DMS153 treated with DMSO at 0.1 percent for 48 hours (cell line): Measurements from ENCODE around the gene ZNF736.
A peak's percentile ranks its signal among the peaks of the same experiment; 100 is the strongest.
"Not testable (repeated sequence)": the region's sequence is repeated elsewhere in the genome, so short reads cannot be mapped to it uniquely, and the experiment has no call there.

Experiments used
- DNase-seq: peaks from one replicate; lab custom pipeline; 2025; ENCODE audit not compliant: unreplicated experiment; lab: John Stamatoyannopoulos, UW

ZNF736 gene

DNA sequence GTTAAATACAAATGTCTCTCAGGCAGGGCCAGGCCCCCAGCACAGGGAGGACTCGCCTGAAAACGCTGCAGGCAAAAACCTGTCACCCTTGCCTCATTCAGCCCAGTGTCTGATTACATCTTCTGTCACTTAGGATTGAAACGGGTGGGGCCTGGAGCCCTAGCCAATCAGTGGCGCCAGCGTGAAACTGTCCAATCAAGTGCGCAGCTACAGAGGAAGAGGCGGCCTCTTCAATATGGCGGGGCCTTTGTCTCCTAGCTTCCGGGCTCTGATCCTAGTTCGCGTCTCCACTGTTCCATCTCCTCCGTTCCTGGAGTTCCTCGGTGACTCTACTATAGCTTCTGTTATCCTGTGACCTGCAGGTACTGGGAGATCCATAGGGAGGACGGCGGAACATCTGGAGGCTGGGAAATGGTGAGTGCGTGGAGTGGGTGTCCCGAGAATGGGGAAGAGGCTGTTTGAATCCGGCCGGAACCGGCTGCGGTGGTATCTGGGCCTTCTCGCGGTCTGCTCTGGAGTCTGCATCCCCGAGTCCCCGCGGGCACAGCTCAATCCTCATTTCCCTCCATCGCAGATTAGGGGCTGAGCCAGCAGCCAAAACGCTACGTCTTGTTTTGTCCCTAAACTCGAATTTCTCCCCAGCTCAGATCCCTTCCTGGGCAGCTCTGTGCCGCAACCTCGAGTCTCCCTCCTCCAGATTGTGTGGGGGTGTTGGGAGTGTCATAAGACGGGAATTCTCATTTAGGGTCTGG is at the start of gene ZNF736:
TSS of gene ZNF736 (plus strand) at position 222 of the 752 bp plus-strand sequence. CDS start at position 412, 190 bp downstream.
- peak; percentile 96 for DNase-seq

DNA sequence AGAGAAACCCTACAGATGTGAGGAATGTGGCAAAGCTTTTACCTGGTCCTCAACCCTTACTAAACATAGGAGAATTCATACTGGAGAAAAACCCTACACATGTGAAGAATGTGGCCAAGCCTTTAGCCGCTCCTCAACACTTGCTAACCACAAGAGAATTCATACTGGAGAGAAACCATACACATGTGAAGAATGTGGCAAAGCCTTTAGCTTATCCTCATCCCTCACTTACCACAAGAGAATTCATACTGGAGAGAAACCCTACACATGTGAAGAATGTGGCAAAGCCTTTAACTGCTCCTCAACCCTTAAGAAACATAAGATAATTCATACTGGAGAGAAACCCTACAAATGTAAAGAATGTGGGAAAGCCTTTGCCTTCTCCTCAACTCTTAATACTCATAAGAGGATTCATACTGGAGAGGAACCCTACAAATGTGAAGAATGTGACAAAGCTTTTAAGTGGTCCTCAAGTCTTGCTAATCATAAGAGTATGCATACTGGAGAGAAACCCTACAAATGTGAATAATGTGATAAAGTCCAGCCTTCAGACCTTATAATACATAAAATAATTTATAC is 47.3 kb upstream of the ZNF736 start:
- no peak for DNase-seq

DNA sequence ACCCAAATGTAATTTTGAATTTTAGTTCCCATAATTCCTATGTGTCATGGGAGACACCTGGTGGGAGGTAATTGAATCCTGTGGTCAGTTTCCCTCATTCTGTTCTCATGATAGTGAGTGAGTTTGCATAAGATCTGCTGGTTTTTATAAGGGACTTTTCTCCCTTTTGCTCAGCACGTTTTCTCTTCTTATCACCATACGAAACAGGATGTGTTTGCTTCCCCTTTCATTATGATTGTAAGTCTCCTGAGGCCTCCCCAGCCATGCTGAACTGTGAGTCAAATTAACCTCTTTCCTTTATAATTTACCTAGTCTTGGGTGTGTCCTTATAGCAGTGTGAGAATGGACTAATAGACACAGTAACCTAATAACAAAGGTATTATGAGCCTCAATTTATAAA is 36.1 kb upstream of the ZNF736 start:
- DNase-seq = no peak

DNA sequence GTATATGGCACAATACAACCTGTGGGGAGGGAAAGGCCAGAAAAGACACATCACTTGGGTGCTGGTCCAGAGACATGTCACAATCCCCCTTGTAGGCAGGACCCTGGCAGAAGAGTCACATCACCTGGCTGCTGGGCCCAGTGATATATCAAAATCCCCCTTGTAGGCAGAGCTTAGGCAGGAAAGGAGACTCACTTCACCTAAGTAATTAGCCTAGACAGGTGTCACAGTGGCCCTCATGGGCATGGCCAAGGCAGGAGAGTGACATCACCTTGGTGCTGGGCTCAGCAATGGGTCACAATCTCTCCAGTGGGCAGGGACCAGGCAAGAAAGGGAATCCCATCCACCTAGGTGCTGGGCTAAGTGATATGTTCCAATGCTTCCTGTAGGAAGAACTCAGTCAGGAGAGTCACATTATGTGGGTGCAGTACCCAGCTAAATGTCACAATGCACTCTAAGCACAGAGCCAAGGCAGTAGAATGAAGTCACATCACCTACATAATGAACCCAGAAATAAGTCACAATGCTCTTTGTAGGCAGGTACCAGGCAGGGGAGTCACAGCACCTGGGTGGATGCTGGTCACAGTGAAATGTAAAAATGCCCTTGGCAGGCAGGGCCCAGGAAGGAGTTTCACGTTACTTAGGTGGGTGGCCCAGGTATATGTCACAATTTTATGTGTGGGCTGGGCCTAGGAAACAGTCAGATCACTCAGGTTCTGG is 18.9 kb upstream of the ZNF736 start:
- no peak for DNase-seq

DNA sequence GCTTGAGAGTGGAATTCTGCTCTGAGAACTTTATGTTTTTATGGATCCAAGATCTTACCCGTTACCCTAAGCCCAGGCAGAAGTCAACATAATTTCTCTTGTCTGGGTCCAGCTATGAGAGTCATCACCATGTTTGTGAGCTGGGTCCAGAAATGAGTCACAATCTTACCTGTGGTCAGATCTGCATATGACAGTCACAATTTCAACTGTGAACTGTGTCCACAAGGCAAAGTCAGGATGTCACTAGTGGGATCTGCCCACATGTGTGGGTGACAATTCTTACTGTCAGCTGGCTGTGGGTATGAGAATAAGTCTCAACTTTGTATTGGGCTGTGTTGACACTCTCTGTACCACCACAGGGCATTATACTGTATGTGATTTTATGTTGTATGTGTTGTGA is 16.3 kb upstream of the ZNF736 start:
- not testable (repeated sequence) for DNase-seq

DNA sequence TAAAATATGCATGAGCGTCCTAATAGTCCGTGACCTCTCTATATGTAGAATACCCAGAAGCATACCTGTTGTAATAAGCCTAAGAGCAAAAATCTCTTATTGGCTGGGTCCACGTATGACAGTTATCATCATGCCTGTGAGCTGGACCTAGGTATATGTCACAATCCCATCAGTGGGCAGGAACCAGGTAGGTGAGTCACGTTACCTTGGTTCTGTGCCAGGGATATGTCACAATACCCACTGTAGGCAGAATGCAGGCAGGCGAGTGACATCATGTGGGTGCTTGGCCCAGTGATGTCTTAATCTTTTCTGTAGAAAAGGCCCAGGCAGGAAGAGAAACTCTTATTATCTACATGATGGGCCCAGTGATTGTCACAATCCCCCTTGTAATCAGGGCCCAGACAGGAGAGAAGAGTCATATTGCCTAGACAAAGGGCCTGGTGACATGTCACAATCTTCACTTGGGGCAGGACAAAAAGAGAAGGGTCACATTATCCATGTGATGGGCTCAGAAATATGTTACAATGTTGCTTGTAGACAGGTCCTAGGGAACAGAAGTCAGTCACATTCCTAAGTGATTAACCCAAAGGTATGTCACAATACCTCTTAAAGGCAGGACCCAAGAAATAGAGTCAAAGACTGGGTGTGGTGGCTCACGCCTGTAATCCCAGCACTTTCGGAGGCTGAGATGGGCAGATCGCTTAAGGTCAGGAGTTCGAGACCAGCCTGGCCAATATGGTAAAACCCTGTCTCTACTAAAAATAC is 12.9 kb upstream of the ZNF736 start:
- no peak for DNase-seq

DNA sequence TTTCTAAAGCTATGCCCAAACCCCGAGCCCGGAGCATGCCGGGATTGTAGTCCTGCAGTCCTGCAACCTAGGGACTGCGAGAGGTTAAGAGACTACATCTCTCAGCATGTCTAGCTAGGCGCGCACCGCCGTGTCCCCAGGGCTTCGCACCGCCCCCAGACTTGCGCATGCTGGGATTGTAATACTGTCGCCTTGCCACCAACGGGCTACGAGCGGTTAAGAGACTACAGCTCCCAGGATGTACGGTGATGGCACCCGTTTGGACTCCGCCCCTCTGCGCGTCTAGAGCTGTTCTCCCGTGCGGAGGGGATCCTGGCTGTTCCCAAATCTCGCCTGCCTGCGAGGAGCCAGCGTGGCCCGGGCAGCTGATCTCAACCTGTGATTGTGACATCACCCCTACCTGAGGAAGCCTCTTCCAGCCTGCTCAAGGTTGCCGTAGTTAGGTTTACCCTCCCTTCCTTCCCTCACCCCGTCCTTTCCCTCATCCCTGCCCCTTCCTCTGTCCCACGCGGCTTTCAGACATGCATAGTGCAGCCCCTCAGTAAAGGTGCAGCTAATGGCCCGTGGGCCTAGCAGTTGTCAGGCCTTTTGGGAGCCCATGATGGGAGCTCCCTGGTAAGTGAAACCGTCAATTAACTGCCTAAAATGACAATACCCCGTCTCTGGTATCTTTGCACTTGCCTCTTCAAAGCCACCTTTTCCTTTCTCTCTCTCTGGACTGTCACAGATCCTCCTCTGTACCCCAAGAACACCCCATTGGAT is 6.3 kb upstream of the ZNF736 start:
- DNase-seq = peak; percentile 97

DNA sequence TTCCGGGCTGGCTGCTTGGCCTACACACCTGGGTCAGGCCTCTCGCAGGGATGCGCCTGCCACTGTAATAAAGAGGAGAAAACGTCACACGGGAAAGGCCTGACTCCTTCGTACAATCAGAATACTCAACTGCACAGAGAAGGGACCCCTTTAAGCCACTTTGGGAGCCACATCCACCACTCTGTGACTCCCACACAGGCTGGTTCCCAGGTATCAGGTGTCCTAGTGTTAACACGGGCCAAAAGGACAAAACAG is 5.8 kb upstream of the ZNF736 start:
- DNase-seq = no peak

DNA sequence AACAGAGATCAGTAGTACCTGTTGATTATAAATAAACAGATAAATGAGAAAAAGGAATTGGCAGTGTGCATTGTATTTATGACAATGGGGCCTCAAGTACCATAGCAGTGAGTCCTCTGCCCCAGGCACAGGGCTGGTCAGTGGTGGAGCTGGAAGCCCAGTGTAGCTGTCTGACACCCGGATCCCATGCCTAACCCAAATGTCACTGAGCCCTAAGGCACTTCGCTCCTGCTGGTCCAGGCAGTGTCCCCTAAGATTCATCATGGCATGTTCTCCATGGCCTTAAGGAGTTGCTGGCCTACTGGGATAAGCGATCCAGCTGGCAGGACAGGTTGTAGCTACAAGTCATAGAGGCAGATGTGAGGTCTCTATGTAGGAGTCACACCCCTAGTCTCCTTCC is 3.3 kb upstream of the ZNF736 start:
- DNase-seq = no peak

DNA sequence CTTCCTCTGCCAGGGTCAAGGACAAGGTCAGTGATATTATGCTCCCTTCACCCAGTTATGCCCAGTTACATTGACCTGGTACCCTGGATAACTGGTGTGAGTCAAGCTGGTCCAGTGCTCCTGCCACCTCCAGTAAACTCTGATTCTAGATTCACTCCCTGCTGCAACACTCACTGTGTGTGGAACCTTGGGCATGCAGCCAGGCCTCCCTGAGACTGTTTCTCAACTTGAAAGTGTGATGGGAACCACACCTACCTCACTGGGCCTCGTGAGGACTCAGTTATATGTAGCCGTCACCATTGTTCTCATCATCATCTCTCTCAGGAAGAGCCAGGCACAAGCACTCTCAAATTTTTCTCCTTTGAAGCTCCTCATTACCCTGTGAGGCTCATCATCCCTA is 935 bp upstream of the ZNF736 start:
- no peak for DNase-seq

DNA sequence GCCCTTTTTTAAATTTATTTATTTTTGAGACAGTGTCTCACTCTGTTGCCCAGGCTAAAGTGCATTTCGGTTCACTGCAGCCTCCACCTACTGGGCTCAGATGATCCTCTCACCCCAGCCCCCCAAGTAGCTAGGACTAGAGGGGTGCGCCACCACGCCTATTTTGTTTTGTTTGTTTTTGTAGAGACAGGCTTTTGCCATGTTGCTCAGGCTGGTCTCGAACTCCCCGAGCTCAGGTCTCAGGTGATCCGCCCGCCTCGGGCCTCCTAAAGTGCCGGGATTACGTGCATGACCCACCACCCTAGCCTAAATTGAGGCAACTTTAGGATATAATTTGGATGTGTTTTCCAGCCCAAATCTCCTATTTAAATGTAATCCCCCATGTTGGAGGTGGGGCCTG is 805 bp downstream of the ZNF736 start:
- no peak for DNase-seq

DNA sequence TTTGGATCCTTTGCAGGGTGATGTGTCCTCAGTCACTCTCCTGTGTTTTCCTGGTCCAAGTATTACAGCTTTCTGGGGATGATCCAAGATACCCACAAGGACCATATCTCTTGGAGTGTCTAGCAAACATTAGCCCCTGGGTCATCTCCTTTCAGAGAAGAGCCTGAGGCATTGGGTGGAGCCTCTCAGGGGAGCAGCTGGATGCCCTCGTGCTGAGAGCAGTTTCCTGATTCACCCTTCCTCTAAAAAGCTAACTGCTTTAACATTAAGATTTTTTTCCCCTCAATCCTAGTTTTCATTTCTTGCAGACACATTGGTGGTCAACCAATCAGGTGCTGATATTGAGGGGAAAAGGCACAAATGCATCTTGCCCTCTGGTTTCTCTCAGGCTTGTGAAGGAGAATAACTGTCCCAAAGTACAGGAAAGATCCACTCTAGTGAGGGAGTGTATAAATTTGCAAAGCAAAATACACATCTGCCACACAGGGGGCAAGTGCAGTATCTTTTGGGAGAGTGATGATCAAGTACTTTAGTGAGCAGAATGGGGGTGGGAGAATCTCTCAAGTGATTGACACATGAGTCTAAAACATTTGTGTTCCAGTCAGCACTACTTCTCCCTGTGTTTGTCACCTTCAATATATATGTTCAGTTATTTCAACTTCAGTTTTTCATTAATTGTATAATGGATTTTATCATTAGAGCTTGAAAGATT is 2.4 kb downstream of the ZNF736 start:
- not testable (repeated sequence) for DNase-seq

DNA sequence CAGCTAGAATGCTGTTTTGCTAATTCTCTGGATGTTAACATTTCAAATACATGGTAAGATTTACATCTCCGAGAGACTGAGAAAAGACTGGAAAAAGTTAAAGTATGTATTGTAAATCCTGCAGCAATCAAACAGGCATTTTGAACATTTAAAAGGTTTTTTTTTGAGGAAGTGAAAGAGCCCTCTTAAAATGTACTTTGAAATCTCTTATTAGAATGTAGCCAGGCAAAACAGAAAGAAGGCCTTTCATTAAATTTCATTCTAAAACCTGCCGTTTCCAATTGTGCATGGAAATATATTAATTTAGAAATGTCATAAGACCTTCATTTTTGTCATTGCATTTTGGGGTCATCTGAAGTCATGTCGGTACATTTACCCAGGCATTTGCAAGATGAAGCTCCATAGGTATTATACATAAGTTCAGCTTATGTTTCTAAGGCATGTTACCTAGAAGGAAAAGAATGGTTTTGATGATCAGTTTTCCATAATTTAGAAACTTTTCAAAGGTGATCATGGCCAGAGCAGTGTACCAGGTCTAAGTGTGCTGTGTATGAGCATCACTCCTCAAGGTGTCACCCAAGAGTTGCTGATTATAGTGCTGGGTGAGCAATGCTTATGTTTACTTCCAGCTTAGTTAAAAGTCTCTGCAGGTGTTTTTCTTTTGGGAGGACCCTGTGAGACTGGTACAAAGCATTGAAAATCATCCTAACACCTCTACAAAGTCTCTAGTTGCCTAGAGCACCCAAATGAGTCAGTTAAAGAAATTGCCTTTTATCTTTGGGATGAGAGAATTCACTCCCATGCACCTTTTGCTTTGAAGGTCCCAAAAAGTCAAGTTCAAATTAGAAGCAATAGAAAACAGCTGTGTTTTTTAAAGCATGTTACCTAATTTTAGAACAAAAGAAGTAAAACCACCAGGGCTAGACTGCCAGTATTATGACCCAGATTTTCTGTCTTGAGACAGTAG is 7.1 kb downstream of the ZNF736 start:
- DNase-seq = no peak

DNA sequence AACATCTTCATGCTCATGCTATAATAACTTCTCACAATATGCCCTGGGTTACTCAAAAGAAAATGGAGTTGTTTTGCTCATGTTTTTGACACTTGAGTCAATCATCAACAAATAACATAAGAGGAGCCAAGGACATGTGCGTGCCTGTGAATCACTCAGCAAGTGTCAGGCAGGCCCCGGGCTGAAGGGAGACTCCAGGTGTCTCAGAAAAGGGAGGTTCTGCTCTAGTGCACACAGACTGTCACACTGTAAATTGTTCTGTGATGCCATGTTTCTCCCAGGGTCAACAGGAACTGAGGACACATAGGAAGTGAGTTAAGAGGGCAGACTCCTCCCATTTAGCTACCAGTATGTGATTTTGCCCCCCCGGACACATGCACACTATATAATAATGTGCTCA is 10.4 kb downstream of the ZNF736 start:
- not testable (repeated sequence) for DNase-seq

DNA sequence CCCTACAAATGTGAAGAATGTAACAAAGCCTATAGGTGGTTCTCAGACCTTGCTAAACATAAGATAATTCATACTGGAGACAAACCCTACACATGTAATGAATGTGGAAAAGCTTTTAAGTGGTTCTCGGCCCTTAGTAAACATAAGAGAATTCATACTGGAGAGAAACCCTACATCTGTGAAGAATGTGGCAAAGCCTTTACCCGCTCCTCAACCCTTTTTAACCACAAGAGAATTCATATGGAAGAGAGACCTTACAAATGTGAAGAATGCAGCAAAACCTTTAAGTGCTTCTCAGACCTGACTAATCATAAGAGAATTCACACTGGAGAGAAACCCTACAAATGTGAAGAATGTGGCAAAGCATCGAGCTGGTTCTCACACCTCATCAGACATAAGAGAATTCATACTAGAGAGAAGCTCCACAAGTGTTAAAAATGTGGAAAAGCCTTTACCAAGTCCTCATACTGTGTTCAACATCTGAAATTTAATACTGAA is 35.0 kb downstream of the ZNF736 start:
- not testable (repeated sequence) for DNase-seq

DNA sequence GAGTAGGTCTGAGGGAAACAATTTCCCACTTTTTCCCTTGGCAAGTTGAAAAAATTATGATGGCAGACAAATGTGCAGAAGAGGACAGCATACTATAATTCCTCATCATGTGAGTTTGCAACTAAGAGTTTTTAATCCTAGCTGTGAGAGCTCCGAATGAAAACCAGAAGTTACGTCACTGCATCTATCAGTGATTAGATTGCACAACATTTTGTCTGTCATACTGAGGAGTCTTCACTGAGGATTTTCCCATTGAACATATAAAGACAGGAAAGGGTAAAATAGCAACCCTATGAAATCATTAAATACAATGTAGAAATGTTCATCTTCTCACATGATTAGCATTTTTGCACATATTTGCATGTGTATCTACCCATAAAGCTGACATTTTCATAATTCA is 45.8 kb downstream of the ZNF736 start:
- no peak for DNase-seq

DNA sequence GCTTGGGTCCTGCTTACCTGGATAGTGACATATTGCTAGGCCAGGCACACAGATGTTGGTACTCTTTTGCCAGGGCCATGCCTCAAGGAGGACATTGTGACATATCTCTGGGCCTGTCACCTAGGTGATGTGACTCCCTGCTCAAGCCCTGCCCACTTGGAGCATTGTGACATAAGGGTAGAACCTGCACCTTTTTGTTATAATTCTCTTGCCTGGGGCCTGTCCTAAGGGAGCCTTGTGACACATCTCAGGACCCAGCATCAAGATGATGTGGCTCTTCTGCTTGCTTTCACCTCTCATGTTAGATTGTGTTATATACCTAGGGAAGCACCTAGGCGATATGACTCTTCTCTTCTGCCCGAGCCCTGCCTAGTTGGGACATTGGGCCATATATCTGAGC is 57.4 kb downstream of the ZNF736 start:
- DNase-seq = no peak

DNA sequence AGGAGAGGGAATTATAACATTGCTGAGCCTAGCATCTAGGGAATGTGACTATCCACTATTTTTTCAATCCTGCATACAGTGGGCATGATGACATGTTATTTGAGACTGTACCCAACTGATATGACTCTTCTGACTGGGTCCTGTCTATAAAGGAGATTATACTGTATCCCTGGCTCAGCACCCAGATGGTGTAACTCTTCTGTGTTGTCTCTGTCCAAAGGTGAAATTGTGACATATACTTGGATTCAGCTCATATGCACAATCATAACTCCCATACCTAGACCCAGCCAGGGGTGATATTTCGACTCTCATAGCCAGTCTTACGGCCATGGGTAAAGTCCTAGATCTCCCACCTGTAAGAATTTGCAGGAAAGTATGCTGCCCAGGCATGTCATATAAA is 59.3 kb downstream of the ZNF736 start:
- DNase-seq = no peak

DNA sequence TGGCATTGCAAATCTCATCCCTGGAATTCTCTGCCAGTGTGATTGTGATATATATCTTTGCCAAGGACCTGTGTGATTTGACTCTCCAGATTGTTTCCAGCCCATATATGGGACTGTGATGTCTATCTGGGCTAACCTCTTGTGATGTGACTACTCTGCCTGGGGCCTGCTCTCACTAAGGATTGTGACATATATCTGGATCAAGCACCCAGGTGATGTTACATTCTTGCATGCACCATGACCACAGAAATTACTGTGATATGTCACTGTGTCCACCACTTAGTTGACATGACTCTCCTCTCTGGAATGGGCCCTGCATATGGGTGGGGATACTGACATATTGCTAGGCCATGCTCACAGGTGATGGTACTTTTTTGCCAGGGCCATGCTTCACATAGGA is 86.6 kb downstream of the ZNF736 start:
- DNase-seq = no peak
